ENCODE measurements around the gene CHTF18. TPM values are rescaled to one million over a fixed set of nuclear protein-coding genes. Genes with fewer than 3 reads are reported as not detected.
"Not testable (repeated sequence)": the region's sequence is repeated elsewhere in the genome, so short reads cannot be mapped to it uniquely, and the experiment has no call there.

CHTF18 gene
- total RNA-seq, 2 experiments from 2014 or later, result 95.6 to 115 TPM

GRCh38 chr16:741986-742629, 46.3 kb upstream of the CHTF18 start:
- no peak for ATAC-seq
- Mint-ChIP-seq H3K4me3 (peak overlapping the region; percentile 73), H3K36me3 (ENCODE audit: low read depth) (peaks cover 4% of the 10 kb centered on the region), H3K4me1 (ENCODE audit: low read depth) (peaks cover 14% of the 10 kb centered on the region), H3K27ac (no peak overlapping the region), H3K27me3 (no peaks in the 10 kb centered on the region), H3K9me3 (no peaks in the 10 kb centered on the region)
- ChIA-PET POLR2A (interaction anchor here (0.6 to 9.3 kb wide), 4 partner anchors 11 to 612 kb away, joined by 3 to 84 read pairs (median 8); partner anchors contain the start of genes ANTKMT and CCDC78), CTCF (interaction anchor here (0.5 to 6.4 kb wide), 5 partner anchors 8 to 215 kb away, joined by 3 to 37 read pairs (median 3); partner anchors contain the start of genes ANTKMT, CAPN15 and WDR24)
- intact Hi-C loops (cut with micrococcal nuclease), result no loop called here
- no peak for DNase-seq
- TF ChIP-seq CTCF (IDR thresholded peaks at IDR 0.05), result no peak

- CTCF ChIA-PET, result interaction anchor here (0.5 to 6.4 kb wide), 3 partner anchors 22 to 215 kb away, joined by 3 to 37 read pairs (median 30); partner anchors contain the start of genes ANTKMT and CAPN15
- H3K27ac Mint-ChIP-seq; H3K36me3 Mint-ChIP-seq (ENCODE audit: low read depth); ATAC-seq; H3K9me3 Mint-ChIP-seq; intact Hi-C loops (cut with micrococcal nuclease); H3K4me3 Mint-ChIP-seq; H3K27me3 Mint-ChIP-seq; DNase-seq: not testable (repeated sequence)
- POLR2A ChIA-PET, result interaction anchor here (0.6 to 9.3 kb wide), 3 partner anchors 15 to 73 kb away, joined by 4 to 84 read pairs (median 4); partner anchors contain the start of genes ANTKMT and CCDC78
- H3K4me1 Mint-ChIP-seq (ENCODE audit: low read depth), result peaks cover 12% of the 10 kb centered on the region
These were observed 45.5 kb upstream of the CHTF18 start for GRCh38 chr16:742894-743293.

- H3K9me3 Mint-ChIP-seq, result no peaks in the 10 kb centered on the region
- no peak overlapping the region for H3K4me3 Mint-ChIP-seq
- peak; percentile 40 for DNase-seq
- intact Hi-C loops (cut with micrococcal nuclease), result no loop called here
- peaks cover 2% of the 10 kb centered on the region for H3K36me3 Mint-ChIP-seq (ENCODE audit: low read depth)
- no peak overlapping the region for H3K27ac Mint-ChIP-seq
- POLR2A ChIA-PET, result interaction anchor here (0.6 kb wide), 1 partner anchor 74 kb away, joined by 4 read pairs; no protein-coding TSS in a partner anchor
- CTCF ChIA-PET, result interaction anchor here (3.0 to 6.4 kb wide), 3 partner anchors 23 to 41 kb away, joined by 20 to 37 read pairs (median 30); partner anchors contain the start of gene ANTKMT
- no peak for TF ChIP-seq CTCF (IDR thresholded peaks at IDR 0.05)
- no peaks in the 10 kb centered on the region for H3K27me3 Mint-ChIP-seq
- H3K4me1 Mint-ChIP-seq (ENCODE audit: low read depth), result peaks cover 12% of the 10 kb centered on the region
- ATAC-seq, result no peak
These were observed 44.5 kb upstream of the CHTF18 start for GRCh38 chr16:743794-744500.

GRCh38 chr16:745739-746138, 42.7 kb upstream of the CHTF18 start:
- ChIA-PET CTCF (interaction anchor here (0.6 to 3.0 kb wide), 5 partner anchors 9 to 42 kb away, joined by 3 to 20 read pairs (median 3); no protein-coding TSS in a partner anchor), POLR2A (no interaction called here)
- DNase-seq (peak; percentile 49), ATAC-seq (peak; percentile 29)
- no peak for TF ChIP-seq CTCF (IDR thresholded peaks at IDR 0.05)
- no peak overlapping the region for H3K4me3 Mint-ChIP-seq
- H3K36me3 Mint-ChIP-seq (ENCODE audit: low read depth), result no peaks in the 10 kb centered on the region
- H3K4me1 Mint-ChIP-seq (ENCODE audit: low read depth), result no peaks in the 10 kb centered on the region
- H3K27me3 Mint-ChIP-seq, result no peaks in the 10 kb centered on the region
- H3K27ac Mint-ChIP-seq, result no peak overlapping the region
- intact Hi-C loops (cut with micrococcal nuclease), result no loop called here
- H3K9me3 Mint-ChIP-seq, result no peaks in the 10 kb centered on the region

GRCh38 chr16:746637-747036, 41.8 kb upstream of the CHTF18 start:
- H3K27me3 Mint-ChIP-seq, result no peaks in the 10 kb centered on the region
- H3K9me3 Mint-ChIP-seq, result no peaks in the 10 kb centered on the region
- H3K4me1 Mint-ChIP-seq (ENCODE audit: low read depth), result no peaks in the 10 kb centered on the region
- ChIA-PET POLR2A (no interaction called here), CTCF (interaction anchor here (1.3 kb wide), 1 partner anchor 31 kb away, joined by 3 read pairs; no protein-coding TSS in a partner anchor)
- intact Hi-C loops (cut with micrococcal nuclease), result no loop called here
- H3K36me3 Mint-ChIP-seq (ENCODE audit: low read depth), result no peaks in the 10 kb centered on the region
- no peak overlapping the region for H3K4me3 Mint-ChIP-seq
- no peak overlapping the region for H3K27ac Mint-ChIP-seq
- no peak for TF ChIP-seq CTCF (IDR thresholded peaks at IDR 0.05)
- no peak for ATAC-seq
- no peak for DNase-seq

Data from activated CD8-positive, alpha-beta T cell treated with anti-CD3 and anti-CD28 coated beads for 36 hours (primary cell).